Upper lobe of left lung (tissue), 6 donors: Measurements from ENCODE around the gene EREG. TPM values are rescaled to one million over a fixed set of nuclear protein-coding genes. Genes with fewer than 3 reads are reported as not detected.

Experiments used
- ATAC-seq, 2 donors: fragments of 200-7000 bp; cut with Tn5 transposase; one replicate each; pipeline ENCODE4 v1.9.1; 2022; ENCODE audit warnings: mild to moderate bottlenecking in 2 of 2, moderate library complexity in 2 of 2; ENCODE audit not compliant: low FRiP score in 2 of 2
- DNase-seq, 2 donors: peaks; one replicate each; pipeline ENCODE4 v3.0.0-alpha.2; 2019 to 2020
- H3K27ac ChIP-seq, 4 donors: fragments of 200-600 bp; sonication (generic); one replicate each; pipeline ENCODE4 v1.5.1; 2016 to 2019
- H3K27me3 ChIP-seq, 4 donors: fragments of 200-600 bp; sonication (generic); one replicate each; pipeline ENCODE4 v1.5.1; 2017 to 2019
- H3K36me3 ChIP-seq, 4 donors: fragments of 200-600 bp; sonication (generic); one replicate each; pipeline ENCODE4 v1.5.1; 2016 to 2019
- H3K4me1 ChIP-seq, 4 donors: fragments of 200-600 bp; sonication (generic); one replicate each; pipeline ENCODE4 v1.5.1; 2018 to 2019
- H3K4me3 ChIP-seq, 4 donors: fragments of 200-600 bp; sonication (generic); one replicate each; pipeline ENCODE4 v1.5.1; 2017 to 2019; ENCODE audit warnings: mild to moderate bottlenecking in 2 of 4, moderate library complexity in 1 of 4
- H3K9me3 ChIP-seq, 4 donors: fragments of 200-600 bp; sonication (generic); one replicate each; pipeline ENCODE4 v1.5.1; 2018 to 2019
- EP300 ChIP-seq, 4 donors: sonication (generic); formaldehyde crosslinking; IDR thresholded peaks; one replicate each; pipeline ENCODE4 v1.5.1; 2017; ENCODE audit warnings: antibody characterized with exemption in 4 of 4, control low read depth in 2 of 4
- POLR2A ChIP-seq, 4 donors: fragments of 450-650 bp; IDR thresholded peaks; one replicate each; pipeline ENCODE4 v1.5.1; 2016 to 2017; ENCODE audit warnings: antibody characterized with exemption in 4 of 4, mild to moderate bottlenecking in 2 of 4
- POLR2AphosphoS5 ChIP-seq, 2 donors: sonication (generic); formaldehyde crosslinking; IDR thresholded peaks; one replicate each; pipeline ENCODE4 v1.5.1; 2017; ENCODE audit warnings: antibody characterized with exemption in 2 of 2
- WGBS, 2 donors: methylation state at CpG; one replicate each; pipeline ENCODE4 v1.1.5; 2017 to 2018; 5-methylcytosine and 5-hydroxymethylcytosine counted together
- total RNA-seq, 6 donors: library from RNA; depleted of rRNA in 4 of 6; stranded (reverse); fragments of >200 nt in 4 of 6; gene quantifications; one replicate each; pipeline versions ENCODE4 v1.1.0 to v1.2.1, GENCODE V29; 2016 to 2021
- TF ChIP-seq, protein P1 (sequence below), 6 experiments: fragments of 450-650 bp in 4 of 6; fragments of 200-600 bp in 2 of 6; sonication (generic) in 2 of 6; IDR thresholded peaks; one replicate each; pipeline ENCODE4 v1.5.1; 2016 to 2019; ENCODE audit warnings: antibody characterized with exemption in 6 of 6
- donor health status: DM: no; HTN: no; CAD: no; lungs with moderate emphysema.
- donor health status: DM: no; HTN: yes; CAD: no; lungs with severe emphysema.

EREG gene
- total RNA-seq, 6 donors from 2014 or later, result 0.94 to 3.7 (median 1.1) TPM

DNA sequence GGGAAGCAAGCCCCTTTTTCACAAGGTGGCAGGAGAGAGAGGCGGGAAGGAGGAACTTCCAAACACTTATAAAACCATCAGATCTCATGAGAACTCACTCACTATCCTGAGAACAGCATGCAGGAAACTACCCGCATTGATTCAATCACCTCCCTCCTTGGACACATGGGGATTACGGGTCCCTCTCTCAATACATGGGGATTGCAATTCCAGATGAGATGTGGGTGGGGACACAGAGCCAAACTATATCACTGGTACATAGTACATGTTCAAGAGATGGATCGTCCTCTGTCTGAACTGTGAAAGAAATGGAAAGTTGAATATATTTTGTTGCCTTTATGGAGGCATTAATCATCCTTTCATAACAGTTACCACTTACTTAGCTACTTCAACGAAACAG lies 12.8 kb downstream of the EREG start:
- no peak overlapping the region for H3K4me3 ChIP-seq
- DNase-seq, result no peak

GRCh38 chr4:74378573-74378972 lies 13.6 kb downstream of the EREG start:
- no peak overlapping the region for H3K27ac ChIP-seq
- no peak overlapping the region for H3K4me3 ChIP-seq
- TF ChIP-seq, protein P1, sequence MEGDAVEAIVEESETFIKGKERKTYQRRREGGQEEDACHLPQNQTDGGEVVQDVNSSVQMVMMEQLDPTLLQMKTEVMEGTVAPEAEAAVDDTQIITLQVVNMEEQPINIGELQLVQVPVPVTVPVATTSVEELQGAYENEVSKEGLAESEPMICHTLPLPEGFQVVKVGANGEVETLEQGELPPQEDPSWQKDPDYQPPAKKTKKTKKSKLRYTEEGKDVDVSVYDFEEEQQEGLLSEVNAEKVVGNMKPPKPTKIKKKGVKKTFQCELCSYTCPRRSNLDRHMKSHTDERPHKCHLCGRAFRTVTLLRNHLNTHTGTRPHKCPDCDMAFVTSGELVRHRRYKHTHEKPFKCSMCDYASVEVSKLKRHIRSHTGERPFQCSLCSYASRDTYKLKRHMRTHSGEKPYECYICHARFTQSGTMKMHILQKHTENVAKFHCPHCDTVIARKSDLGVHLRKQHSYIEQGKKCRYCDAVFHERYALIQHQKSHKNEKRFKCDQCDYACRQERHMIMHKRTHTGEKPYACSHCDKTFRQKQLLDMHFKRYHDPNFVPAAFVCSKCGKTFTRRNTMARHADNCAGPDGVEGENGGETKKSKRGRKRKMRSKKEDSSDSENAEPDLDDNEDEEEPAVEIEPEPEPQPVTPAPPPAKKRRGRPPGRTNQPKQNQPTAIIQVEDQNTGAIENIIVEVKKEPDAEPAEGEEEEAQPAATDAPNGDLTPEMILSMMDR (IDR thresholded peaks at IDR 0.05), result no peak
- no peak for TF ChIP-seq POLR2AphosphoS5 (IDR thresholded peaks at IDR 0.05)
- no peak for TF ChIP-seq POLR2A (IDR thresholded peaks at IDR 0.05)
- no peak for TF ChIP-seq EP300 (IDR thresholded peaks at IDR 0.05)
- no peaks in the 10 kb centered on the region for H3K36me3 ChIP-seq
- DNase-seq (no peak), ATAC-seq (no peak)
- no peaks in the 10 kb centered on the region for H3K9me3 ChIP-seq
- no peaks in the 10 kb centered on the region for H3K27me3 ChIP-seq
- H3K4me1 ChIP-seq, result no peaks in the 10 kb centered on the region

More for the DNA sequence above, 12.8 kb downstream of the EREG start:
- no peaks in the 10 kb centered on the region for H3K4me1 ChIP-seq
- WGBS, 2 donors, result 58 to 59% methylated on average over 5 of the region's 5 CpGs
- no peak overlapping the region for H3K27ac ChIP-seq
- H3K36me3 ChIP-seq, result no peaks in the 10 kb centered on the region
- ATAC-seq, result no peak
- H3K27me3 ChIP-seq, result no peaks in the 10 kb centered on the region
- H3K9me3 ChIP-seq, result no peaks in the 10 kb centered on the region
- TF ChIP-seq EP300 (IDR thresholded peaks at IDR 0.05) (no peak), POLR2A (IDR thresholded peaks at IDR 0.05) (no peak), POLR2AphosphoS5 (IDR thresholded peaks at IDR 0.05) (no peak)
- TF ChIP-seq, protein P1 (IDR thresholded peaks at IDR 0.05), result no peak

GRCh38 chr4:74379912-74380311 lies 15.0 kb downstream of the EREG start:
- 80 to 81% methylated on average over 6 of the region's 6 CpGs for WGBS, 2 donors
- Histone ChIP-seq H3K4me1 (no peaks in the 10 kb centered on the region), H3K36me3 (no peaks in the 10 kb centered on the region), H3K9me3 (no peaks in the 10 kb centered on the region), H3K27me3 (no peaks in the 10 kb centered on the region), H3K27ac (no peak overlapping the region), H3K4me3 (no peak overlapping the region)
- TF ChIP-seq POLR2A (IDR thresholded peaks at IDR 0.05), result no peak
- no peak for TF ChIP-seq EP300 (IDR thresholded peaks at IDR 0.05)
- TF ChIP-seq POLR2AphosphoS5 (IDR thresholded peaks at IDR 0.05), result no peak
- TF ChIP-seq, protein P1 (IDR thresholded peaks at IDR 0.05), result no peak
- no peak for ATAC-seq
- no peak for DNase-seq

DNA sequence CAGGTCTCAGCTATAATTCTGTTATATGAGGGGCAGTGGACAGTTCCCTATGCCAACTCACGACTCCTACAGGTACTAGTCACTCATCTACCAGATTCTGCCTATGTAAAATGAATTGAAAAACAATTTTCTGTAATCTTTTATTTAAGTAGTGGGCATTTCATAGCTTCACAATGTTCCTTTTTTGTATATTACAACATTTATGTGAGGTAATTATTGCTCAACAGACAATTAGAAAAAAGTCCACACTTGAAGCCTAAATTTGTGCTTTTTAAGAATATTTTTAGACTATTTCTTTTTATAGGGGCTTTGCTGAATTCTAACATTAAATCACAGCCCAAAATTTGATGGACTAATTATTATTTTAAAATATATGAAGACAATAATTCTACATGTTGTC lies 20.4 kb downstream of the EREG start:
- TF ChIP-seq EP300 (IDR thresholded peaks at IDR 0.05), result no peak
- TF ChIP-seq POLR2AphosphoS5 (IDR thresholded peaks at IDR 0.05), result no peak
- TF ChIP-seq, protein P1 (IDR thresholded peaks at IDR 0.05), result no peak
- no peak for TF ChIP-seq POLR2A (IDR thresholded peaks at IDR 0.05)
- DNase-seq (no peak), ATAC-seq (no peak)
- Histone ChIP-seq H3K27ac (no peak overlapping the region), H3K4me3 (no peak overlapping the region), H3K27me3 (no peaks in the 10 kb centered on the region), H3K4me1 (no peaks in the 10 kb centered on the region), H3K9me3 (no peaks in the 10 kb centered on the region), H3K36me3 (no peaks in the 10 kb centered on the region)
- 42 to 63% methylated on average over 1 of the region's 1 CpG for WGBS, 2 donors

GRCh38 chr4:74386159-74386558 lies 21.2 kb downstream of the EREG start:
- no peak for TF ChIP-seq POLR2AphosphoS5 (IDR thresholded peaks at IDR 0.05)
- no peak for TF ChIP-seq EP300 (IDR thresholded peaks at IDR 0.05)
- no peak for TF ChIP-seq POLR2A (IDR thresholded peaks at IDR 0.05)
- TF ChIP-seq, protein P1 (IDR thresholded peaks at IDR 0.05), result no peak
- WGBS, 2 donors, result 53 to 61% methylated on average over 4 of the region's 4 CpGs

More at GRCh38 chr4:74386159-74386558, 21.2 kb downstream of the EREG start:
- DNase-seq (no peak), ATAC-seq (no peak)
- H3K4me3 ChIP-seq, result no peak overlapping the region
- H3K36me3 ChIP-seq, result no peaks in the 10 kb centered on the region
- H3K27me3 ChIP-seq, result no peaks in the 10 kb centered on the region
- H3K27ac ChIP-seq, result no peak overlapping the region
- no peaks in the 10 kb centered on the region for H3K4me1 ChIP-seq
- no peaks in the 10 kb centered on the region for H3K9me3 ChIP-seq
